Effector memory CD4-positive, alpha-beta T cell (primary cell): ENCODE measurements around the gene PPT2.
"Not testable (repeated sequence)": the region's sequence is repeated elsewhere in the genome, so short reads cannot be mapped to it uniquely, and the experiment has no call there.

Experiments
- DNase-seq, 3 donors: peaks; one replicate each; pipeline ENCODE4 v3.0.0-alpha.2; 2020
- H3K27ac ChIP-seq: 2 replicates; pipeline ENCODE4 v1.7.0; 2013; ENCODE audit warnings: mild to moderate bottlenecking, low read length, moderate library complexity; ENCODE audit not compliant: insufficient read depth, poor library complexity, severe bottlenecking
- H3K27me3 ChIP-seq: replicated peaks from 2 replicates; pipeline ENCODE4 v1.7.0; 2013; ENCODE audit warnings: mild to moderate bottlenecking, low read length; ENCODE audit not compliant: insufficient read depth, control insufficient read depth, poor library complexity, severe bottlenecking
- H3K36me3 ChIP-seq: 2 replicates; pipeline ENCODE4 v1.7.0; 2013; ENCODE audit warnings: mild to moderate bottlenecking, low read length, moderate library complexity; ENCODE audit not compliant: control insufficient read depth, insufficient read depth
- H3K4me1 ChIP-seq: 2 replicates; pipeline ENCODE4 v1.7.0; 2013; ENCODE audit warnings: low read length, mild to moderate bottlenecking; ENCODE audit not compliant: control insufficient read depth, insufficient read depth, poor library complexity, severe bottlenecking
- H3K4me3 ChIP-seq: 2 replicates; pipeline ENCODE4 v1.7.0; 2013; ENCODE audit warnings: low read length, low read depth, mild to moderate bottlenecking; ENCODE audit not compliant: insufficient read depth, poor library complexity, severe bottlenecking
- H3K9me3 ChIP-seq: 2 replicates; pipeline ENCODE4 v1.7.0; 2013; ENCODE audit warnings: mild to moderate bottlenecking, low read length, moderate library complexity; ENCODE audit not compliant: control insufficient read depth

Gene PPT2

GRCh38 chr6:32181915-32182529 is 28.1 kb downstream of the PPT2 start:
- no peak overlapping the region for H3K4me3 ChIP-seq
- no peaks in the 10 kb centered on the region for H3K27me3 ChIP-seq
- H3K27ac ChIP-seq = peak overlapping the region; percentile 8
- DNase-seq = no peak
- peaks cover 27% of the 10 kb centered on the region for H3K4me1 ChIP-seq
- H3K9me3 ChIP-seq = no peaks in the 10 kb centered on the region
- peaks cover 49% of the 10 kb centered on the region for H3K36me3 ChIP-seq

GRCh38 chr6:32182555-32182981 is 28.6 kb downstream of the PPT2 start:
- Histone ChIP-seq H3K27ac (peak overlapping the region; percentile 8), H3K9me3 (no peaks in the 10 kb centered on the region), H3K4me1 (peaks cover 27% of the 10 kb centered on the region), H3K36me3 (peaks cover 54% of the 10 kb centered on the region), H3K4me3 (no peak overlapping the region), H3K27me3 (no peaks in the 10 kb centered on the region)
- DNase-seq = no peak

- DNase-seq = no peak
- Histone ChIP-seq H3K36me3 (peaks cover 56% of the 10 kb centered on the region), H3K27ac (no peak overlapping the region), H3K27me3 (no peaks in the 10 kb centered on the region), H3K9me3 (no peaks in the 10 kb centered on the region), H3K4me1 (peaks cover 29% of the 10 kb centered on the region), H3K4me3 (no peak overlapping the region)
Measured at GRCh38 chr6:32183030-32183429, 29.1 kb downstream of the PPT2 start.

- Histone ChIP-seq H3K27me3 (no peaks in the 10 kb centered on the region), H3K9me3 (no peaks in the 10 kb centered on the region), H3K4me1 (peaks cover 34% of the 10 kb centered on the region), H3K36me3 (peaks cover 59% of the 10 kb centered on the region), H3K4me3 (no peak overlapping the region), H3K27ac (peak overlapping the region; percentile 2)
- no peak for DNase-seq
Measured at GRCh38 chr6:32183483-32184083, 29.6 kb downstream of the PPT2 start.

GRCh38 chr6:32184084-32184640 is 30.2 kb downstream of the PPT2 start, which contains the start of gene AGER:
Gene AGER (minus strand): TSS chr6:32184253. CDS start chr6:32184222, 31 bp downstream.
- Histone ChIP-seq H3K27ac (peak within 1 kb of the TSS; percentile 68), H3K36me3 (peaks cover 60% of the 10 kb centered on the region), H3K27me3 (no peaks in the 10 kb centered on the region), H3K9me3 (no peaks in the 10 kb centered on the region), H3K4me3 (no peak within 1 kb of the TSS), H3K4me1 (peaks cover 34% of the 10 kb centered on the region)
- DNase-seq = no peak

GRCh38 chr6:32185681-32186131 is 31.8 kb downstream of the PPT2 start:
- not testable (repeated sequence) for H3K27me3 ChIP-seq, H3K9me3 ChIP-seq, H3K4me3 ChIP-seq
- Histone ChIP-seq H3K27ac (peak overlapping the region; percentile 68), H3K36me3 (peaks cover 57% of the 10 kb centered on the region), H3K4me1 (peaks cover 35% of the 10 kb centered on the region)
- peak; percentile 52 to 64 (median 56) for DNase-seq

- H3K4me3 ChIP-seq, H3K27me3 ChIP-seq, H3K9me3 ChIP-seq, DNase-seq: not testable (repeated sequence)
- H3K36me3 ChIP-seq = peaks cover 51% of the 10 kb centered on the region
- H3K27ac ChIP-seq = peak overlapping the region; percentile 68
- peaks cover 35% of the 10 kb centered on the region for H3K4me1 ChIP-seq
Measured at GRCh38 chr6:32186151-32186840, 32.4 kb downstream of the PPT2 start.

GRCh38 chr6:32187009-32187709 is 33.2 kb downstream of the PPT2 start:
- H3K36me3 ChIP-seq = peaks cover 45% of the 10 kb centered on the region
- peak overlapping the region; percentile 68 for H3K27ac ChIP-seq
- no peak overlapping the region for H3K4me3 ChIP-seq
- H3K27me3 ChIP-seq = no peaks in the 10 kb centered on the region
- no peak for DNase-seq
- no peaks in the 10 kb centered on the region for H3K9me3 ChIP-seq
- H3K4me1 ChIP-seq = peaks cover 35% of the 10 kb centered on the region

GRCh38 chr6:32187725-32188380 is 33.9 kb downstream of the PPT2 start:
- not testable (repeated sequence) for H3K9me3 ChIP-seq, DNase-seq, H3K27me3 ChIP-seq
- H3K4me3 ChIP-seq = peak overlapping the region; percentile 96
- peak overlapping the region; percentile 95 for H3K27ac ChIP-seq
- H3K36me3 ChIP-seq = peaks cover 38% of the 10 kb centered on the region
- H3K4me1 ChIP-seq = peaks cover 36% of the 10 kb centered on the region
